GM21619 (cell line): ENCODE data around the gene EPB41L1.
"Not testable (repeated sequence)": the region's sequence is repeated elsewhere in the genome, so short reads cannot be mapped to it uniquely, and the experiment has no call there.

ENCODE experiments used
- ATAC-seq: cut with Tn5 transposase; IDR thresholded peaks from one replicate; pipeline ENCODE4 v1.9.1; 2021; ENCODE audit not compliant: unreplicated experiment

EPB41L1 gene

GRCh38 chr20:36125097-36125496, 29.4 kb upstream of the EPB41L1 start:
- no peak for ATAC-seq

- ATAC-seq = no peak
Observed at GRCh38 chr20:36126836-36127527, 27.6 kb upstream of the EPB41L1 start.

GRCh38 chr20:36128463-36129159, 25.9 kb upstream of the EPB41L1 start:
- no peak for ATAC-seq

GRCh38 chr20:36129160-36129543, 25.4 kb upstream of the EPB41L1 start:
- no peak for ATAC-seq

GRCh38 chr20:36130390-36130789, 24.1 kb upstream of the EPB41L1 start:
- ATAC-seq = no peak

- ATAC-seq = no peak
Observed at GRCh38 chr20:36132802-36133211, 21.7 kb upstream of the EPB41L1 start.

GRCh38 chr20:36133821-36134220, 20.7 kb upstream of the EPB41L1 start:
- no peak for ATAC-seq

- no peak for ATAC-seq
Observed at GRCh38 chr20:36135159-36135558, 19.4 kb upstream of the EPB41L1 start.

GRCh38 chr20:36135821-36136220, 18.7 kb upstream of the EPB41L1 start:
- no peak for ATAC-seq

- ATAC-seq = not testable (repeated sequence)
Observed at GRCh38 chr20:36137313-36137712, 17.2 kb upstream of the EPB41L1 start.

GRCh38 chr20:36141310-36141709, 13.2 kb upstream of the EPB41L1 start:
- no peak for ATAC-seq

- no peak for ATAC-seq
Observed at GRCh38 chr20:36144336-36144735, 10.2 kb upstream of the EPB41L1 start.

GRCh38 chr20:36145877-36146707, 8.4 kb upstream of the EPB41L1 start:
- no peak for ATAC-seq

GRCh38 chr20:36147690-36148089, 6.8 kb upstream of the EPB41L1 start:
- no peak for ATAC-seq

GRCh38 chr20:36148439-36148838, 6.1 kb upstream of the EPB41L1 start:
- no peak for ATAC-seq

GRCh38 chr20:36149012-36149411, 5.5 kb upstream of the EPB41L1 start:
- ATAC-seq = no peak

GRCh38 chr20:36149469-36149868, 5.1 kb upstream of the EPB41L1 start:
- no peak for ATAC-seq

- ATAC-seq = no peak
Observed at GRCh38 chr20:36150489-36150846, 4.1 kb upstream of the EPB41L1 start.

GRCh38 chr20:36150847-36151539, 3.5 kb upstream of the EPB41L1 start:
- no peak for ATAC-seq

GRCh38 chr20:36152261-36152660, 2.3 kb upstream of the EPB41L1 start:
- ATAC-seq = no peak

GRCh38 chr20:36153204-36153603, 1.3 kb upstream of the EPB41L1 start:
- no peak for ATAC-seq
